Gastrocnemius medialis (tissue), 4 donors: ENCODE data around the gene RABGAP1L.

Experiments used
- POLR2A ChIP-seq, 2 donors: fragments of 450-650 bp; IDR thresholded peaks; one replicate each; pipeline ENCODE4 v1.6.1; 2017; ENCODE audit warnings: antibody characterized with exemption in 2 of 2, mild to moderate bottlenecking in 2 of 2, moderate library complexity in 2 of 2
- TF ChIP-seq, protein P1 (sequence below), 5 experiments: fragments of 450-650 bp in 3 of 5; fragments of 200-600 bp in 2 of 5; sonication (generic) in 2 of 5; IDR thresholded peaks in 4 of 5; conservative IDR thresholded peaks in 1 of 5; 1 replicate in 4 of 5; 2 replicates in 1 of 5; pipeline ENCODE4 v1.5.1; 2016 to 2019; ENCODE audit warnings: antibody characterized with exemption in 5 of 5, mild to moderate bottlenecking in 3 of 5, moderate library complexity in 3 of 5

DNA sequence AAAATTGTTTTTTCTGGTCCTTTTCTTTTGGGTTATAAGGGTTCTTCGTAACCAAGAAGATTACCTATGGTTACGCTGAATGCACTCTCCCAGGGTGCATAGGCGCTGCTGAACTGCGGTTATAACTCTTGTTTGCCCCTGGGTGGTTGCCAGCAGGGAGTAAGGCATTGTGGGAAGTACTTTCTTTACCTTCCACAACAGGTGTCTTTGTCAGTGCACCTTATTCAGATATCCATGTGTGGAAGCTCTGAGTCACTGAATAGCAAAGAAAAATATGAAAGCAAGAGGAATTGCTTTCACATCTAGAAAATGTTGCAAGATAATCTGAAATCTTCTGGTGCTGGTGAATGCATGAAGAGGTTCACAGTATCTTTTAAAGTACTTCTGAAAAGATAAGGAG, 716.0 kb downstream of the RABGAP1L start:
- TF ChIP-seq, protein P1, sequence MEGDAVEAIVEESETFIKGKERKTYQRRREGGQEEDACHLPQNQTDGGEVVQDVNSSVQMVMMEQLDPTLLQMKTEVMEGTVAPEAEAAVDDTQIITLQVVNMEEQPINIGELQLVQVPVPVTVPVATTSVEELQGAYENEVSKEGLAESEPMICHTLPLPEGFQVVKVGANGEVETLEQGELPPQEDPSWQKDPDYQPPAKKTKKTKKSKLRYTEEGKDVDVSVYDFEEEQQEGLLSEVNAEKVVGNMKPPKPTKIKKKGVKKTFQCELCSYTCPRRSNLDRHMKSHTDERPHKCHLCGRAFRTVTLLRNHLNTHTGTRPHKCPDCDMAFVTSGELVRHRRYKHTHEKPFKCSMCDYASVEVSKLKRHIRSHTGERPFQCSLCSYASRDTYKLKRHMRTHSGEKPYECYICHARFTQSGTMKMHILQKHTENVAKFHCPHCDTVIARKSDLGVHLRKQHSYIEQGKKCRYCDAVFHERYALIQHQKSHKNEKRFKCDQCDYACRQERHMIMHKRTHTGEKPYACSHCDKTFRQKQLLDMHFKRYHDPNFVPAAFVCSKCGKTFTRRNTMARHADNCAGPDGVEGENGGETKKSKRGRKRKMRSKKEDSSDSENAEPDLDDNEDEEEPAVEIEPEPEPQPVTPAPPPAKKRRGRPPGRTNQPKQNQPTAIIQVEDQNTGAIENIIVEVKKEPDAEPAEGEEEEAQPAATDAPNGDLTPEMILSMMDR (IDR thresholded peaks at IDR 0.05 in 4 of 5, conservative IDR thresholded peaks at IDR 0.05 in 1 of 5) = no peak
- no peak for TF ChIP-seq POLR2A (IDR thresholded peaks at IDR 0.05)
